Nephron progenitor cell (in vitro differentiated cells): Measurements from ENCODE around the gene SETD1B.

Source experiments
- DNase-seq: peaks from one replicate; pipeline ENCODE4 v3.0.0; 2021
- H3K27ac Mint-ChIP-seq: 2 replicates; pipeline ENCODE4 v1.8.0; 2021; ENCODE audit warnings: mild to moderate bottlenecking, moderate library complexity, mixed read lengths
- H3K27me3 Mint-ChIP-seq: 2 replicates; pipeline ENCODE4 v1.8.0; 2021; ENCODE audit warnings: mild to moderate bottlenecking, low read depth, mixed read lengths; ENCODE audit not compliant: poor library complexity
- H3K36me3 Mint-ChIP-seq: 2 replicates; pipeline ENCODE4 v1.8.0; 2021; ENCODE audit warnings: low read depth, mixed read lengths
- H3K4me1 Mint-ChIP-seq: 2 replicates; pipeline ENCODE4 v1.8.0; 2021; ENCODE audit warnings: mixed read lengths
- H3K4me3 Mint-ChIP-seq: 2 replicates; pipeline ENCODE4 v1.8.0; 2021; ENCODE audit warnings: mild to moderate bottlenecking, moderate library complexity, mixed read lengths
- H3K9me3 Mint-ChIP-seq: 2 replicates; pipeline ENCODE4 v1.8.0; 2021; ENCODE audit warnings: mild to moderate bottlenecking, moderate library complexity, mixed read lengths
- CTCF ChIP-seq: fragments of 200-600 bp; sonication (generic); IDR thresholded peaks from 2 replicates; pipeline ENCODE4 v1.5.0; 2021; ENCODE audit warnings: antibody characterized with exemption

SETD1B gene

GRCh38 chr12:121828306-121828705 is 24.5 kb downstream of the SETD1B start:
- H3K4me1 Mint-ChIP-seq: no peaks in the 10 kb centered on the region
- no peak overlapping the region for H3K4me3 Mint-ChIP-seq
- DNase-seq: no peak
- peaks cover 60% of the 10 kb centered on the region for H3K36me3 Mint-ChIP-seq
- H3K27me3 Mint-ChIP-seq: peaks cover 8% of the 10 kb centered on the region
- no peak overlapping the region for H3K27ac Mint-ChIP-seq
- H3K9me3 Mint-ChIP-seq: no peaks in the 10 kb centered on the region
- no peak for TF ChIP-seq CTCF

- no peak for DNase-seq
- peaks cover 61% of the 10 kb centered on the region for H3K36me3 Mint-ChIP-seq
Observed at GRCh38 chr12:121828826-121829225, 25.0 kb downstream of the SETD1B start.

GRCh38 chr12:121829250-121829918 is 25.6 kb downstream of the SETD1B start:
- DNase-seq: no peak
- Mint-ChIP-seq H3K27ac (peak overlapping the region; percentile 90), H3K4me3 (no peak overlapping the region), H3K9me3 (no peaks in the 10 kb centered on the region), H3K27me3 (peaks cover 10% of the 10 kb centered on the region), H3K36me3 (peaks cover 61% of the 10 kb centered on the region), H3K4me1 (no peaks in the 10 kb centered on the region)
- TF ChIP-seq CTCF: no peak

More at GRCh38 chr12:121828826-121829225, 25.0 kb downstream of the SETD1B start:
- TF ChIP-seq CTCF: no peak
- H3K9me3 Mint-ChIP-seq: no peaks in the 10 kb centered on the region
- no peaks in the 10 kb centered on the region for H3K4me1 Mint-ChIP-seq
- H3K27ac Mint-ChIP-seq: peak overlapping the region; percentile 90
- peaks cover 10% of the 10 kb centered on the region for H3K27me3 Mint-ChIP-seq
- no peak overlapping the region for H3K4me3 Mint-ChIP-seq

GRCh38 chr12:121830134-121830533 is 26.3 kb downstream of the SETD1B start:
- TF ChIP-seq CTCF: no peak
- DNase-seq: no peak
- H3K36me3 Mint-ChIP-seq: peaks cover 61% of the 10 kb centered on the region
- no peak overlapping the region for H3K27ac Mint-ChIP-seq
- no peak overlapping the region for H3K4me3 Mint-ChIP-seq
- H3K27me3 Mint-ChIP-seq: peaks cover 11% of the 10 kb centered on the region
- H3K4me1 Mint-ChIP-seq: no peaks in the 10 kb centered on the region
- H3K9me3 Mint-ChIP-seq: no peaks in the 10 kb centered on the region

- no peak for TF ChIP-seq CTCF
- Mint-ChIP-seq H3K27me3 (peaks cover 15% of the 10 kb centered on the region), H3K4me3 (no peak overlapping the region), H3K36me3 (peaks cover 61% of the 10 kb centered on the region), H3K27ac (no peak overlapping the region), H3K9me3 (no peaks in the 10 kb centered on the region), H3K4me1 (no peaks in the 10 kb centered on the region)
- no peak for DNase-seq
Observed at GRCh38 chr12:121830588-121831265, 26.9 kb downstream of the SETD1B start.
